GM10248 (cell line): ENCODE measurements around the gene GOLGA6D.
"Not testable (repeated sequence)": the region's sequence is repeated elsewhere in the genome, so short reads cannot be mapped to it uniquely, and the experiment has no call there.

Experiments
- CTCF ChIA-PET: fragments of 300-600 bp; sonication (Branson Sonifier 250); formaldehyde crosslinking; extraction: SDS; loops from one replicate; lab custom pipeline; 2021; ENCODE audit warnings: antibody characterized with exemption; lab: Yijun Ruan, JAX
- POLR2A ChIA-PET: fragments of 350-650 bp; sonication (Branson Sonifier 250); formaldehyde crosslinking; extraction: SDS; loops from one replicate; lab custom pipeline; 2020; ENCODE audit warnings: antibody characterized with exemption; lab: Yijun Ruan, JAX
- DNase-seq: peaks from one replicate; pipeline ENCODE4 v3.0.0; 2012; ENCODE audit errors: extremely low spot score
- CTCF ChIP-seq: IDR thresholded peaks from 2 replicates; pipeline ENCODE4 v1.5.1; 2012; ENCODE audit warnings: mild to moderate bottlenecking, low read depth; ENCODE audit errors: extremely low read depth, missing control alignments, control extremely low read depth

The GOLGA6D gene

GRCh38 chr15:75282572-75282971 is at the start of gene GOLGA6D:
TSS of gene GOLGA6D (plus strand) at chr15:75282835. CDS start at chr15:75282876, 41 bp downstream.
- POLR2A ChIA-PET = not testable (repeated sequence)

GRCh38 chr15:75233504-75234190 is 49.0 kb upstream of the GOLGA6D start:
- CTCF ChIA-PET = interaction anchor here (1.7 kb wide), 1 partner anchor 10 kb away, joined by 3 read pairs; no protein-coding TSS in a partner anchor
- POLR2A ChIA-PET = no interaction called here
- DNase-seq = peak; percentile 13
- TF ChIP-seq CTCF = no peak

More at GRCh38 chr15:75282572-75282971, at the start of gene GOLGA6D:
- CTCF ChIA-PET, DNase-seq: not testable (repeated sequence)

GRCh38 chr15:75234191-75234810 is 48.3 kb upstream of the GOLGA6D start:
- ChIA-PET CTCF (interaction anchor here (1.7 kb wide), 1 partner anchor 10 kb away, joined by 3 read pairs; no protein-coding TSS in a partner anchor), POLR2A (no interaction called here)
- TF ChIP-seq CTCF = no peak
- peak; percentile 12 for DNase-seq

- no peak for TF ChIP-seq CTCF
- CTCF ChIA-PET = interaction anchor here (0.8 to 1.8 kb wide), 3 partner anchors 9 to 206 kb away, joined by 3 to 6 read pairs (median 3); no protein-coding TSS in a partner anchor
- POLR2A ChIA-PET = no interaction called here
- DNase-seq = peak; percentile 18
These were observed 47.5 kb upstream of the GOLGA6D start for GRCh38 chr15:75235051-75235673.

- TF ChIP-seq CTCF = no peak
- CTCF ChIA-PET = interaction anchor here (0.8 to 1.8 kb wide), 3 partner anchors 8 to 207 kb away, joined by 3 to 6 read pairs (median 3); no protein-coding TSS in a partner anchor
- POLR2A ChIA-PET = no interaction called here
- peak; percentile 14 for DNase-seq
These were observed 46.6 kb upstream of the GOLGA6D start for GRCh38 chr15:75235760-75236729.

- ChIA-PET CTCF (no interaction called here), POLR2A (no interaction called here)
- no peak for DNase-seq
- TF ChIP-seq CTCF = no peak
These were observed 45.2 kb upstream of the GOLGA6D start for GRCh38 chr15:75237316-75237982.
